Esophagus mucosa (tissue), 1 donor: ENCODE results near the gene RGL4. TPM values are rescaled to one million over a fixed set of nuclear protein-coding genes. Genes with fewer than 3 reads are reported as not detected.

Experiments used
- ATAC-seq: fragments of 200-7000 bp; cut with Tn5 transposase; one replicate; pipeline ENCODE4 v1.9.1; 2020
- total RNA-seq: library from RNA; stranded (reverse); gene quantifications from one replicate; pipeline ENCODE4 v1.2.4, GENCODE V29; 2023
- donor health status: DM: yes; HTN: yes; CAD: no.

The RGL4 gene
- total RNA-seq, 1 donor from 2014 or later = not detected

DNA sequence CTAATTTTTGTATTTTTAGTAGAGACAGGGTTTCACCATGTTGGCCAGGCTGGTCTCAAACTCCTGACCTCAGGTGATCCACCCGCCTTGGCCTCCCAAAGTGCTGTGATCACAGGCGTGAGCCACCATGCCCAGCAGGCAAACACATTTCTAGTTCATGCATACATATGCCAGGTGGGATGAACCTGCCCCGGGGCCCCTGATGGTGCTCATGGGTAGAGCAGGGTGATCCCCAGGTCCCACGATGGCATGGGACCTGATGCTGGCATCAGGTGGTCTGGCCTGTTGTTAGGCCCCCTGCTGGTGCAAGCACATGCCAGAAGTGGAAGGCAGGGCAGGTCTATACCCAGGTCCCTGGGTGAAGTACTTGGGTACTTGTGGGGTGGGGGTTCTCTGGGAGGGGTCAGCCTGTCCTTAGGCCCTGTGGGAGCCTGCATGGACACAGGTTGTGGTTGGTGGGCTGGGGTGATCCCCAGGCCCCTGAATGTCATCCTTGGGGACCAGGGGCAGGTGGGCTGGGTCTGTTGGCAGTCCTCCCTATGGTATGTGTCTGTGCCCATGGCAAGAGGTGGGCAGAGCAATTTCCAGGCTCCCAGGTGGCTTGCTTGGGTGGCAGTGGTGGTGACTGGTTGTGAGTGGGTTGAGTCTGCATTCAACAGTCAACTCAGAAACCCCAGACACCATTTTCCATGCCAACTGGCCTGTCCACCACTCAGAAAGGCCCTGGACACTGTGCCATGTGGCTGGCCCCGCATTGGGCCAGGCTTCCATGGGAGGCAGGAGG lies 9.6 kb upstream of the RGL4 start:
- ATAC-seq = no peak

DNA sequence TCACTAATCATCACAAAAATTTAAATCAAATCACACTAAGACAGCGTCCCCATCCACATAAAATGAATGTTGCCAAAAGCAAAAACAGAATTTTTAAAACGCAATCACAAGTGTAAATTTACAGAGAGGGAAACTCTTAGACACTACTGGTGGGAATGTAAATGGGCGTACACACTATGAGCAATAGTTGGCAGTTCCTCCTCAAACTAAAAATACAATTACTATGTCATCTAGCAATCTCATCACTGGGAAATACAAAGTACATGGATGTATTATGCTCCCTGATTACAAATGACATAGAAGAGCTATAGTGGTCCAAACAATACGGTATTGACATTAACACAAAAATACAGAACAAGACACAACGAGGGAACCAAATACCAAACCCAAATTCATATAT lies 8.7 kb upstream of the RGL4 start:
- no peak for ATAC-seq

DNA sequence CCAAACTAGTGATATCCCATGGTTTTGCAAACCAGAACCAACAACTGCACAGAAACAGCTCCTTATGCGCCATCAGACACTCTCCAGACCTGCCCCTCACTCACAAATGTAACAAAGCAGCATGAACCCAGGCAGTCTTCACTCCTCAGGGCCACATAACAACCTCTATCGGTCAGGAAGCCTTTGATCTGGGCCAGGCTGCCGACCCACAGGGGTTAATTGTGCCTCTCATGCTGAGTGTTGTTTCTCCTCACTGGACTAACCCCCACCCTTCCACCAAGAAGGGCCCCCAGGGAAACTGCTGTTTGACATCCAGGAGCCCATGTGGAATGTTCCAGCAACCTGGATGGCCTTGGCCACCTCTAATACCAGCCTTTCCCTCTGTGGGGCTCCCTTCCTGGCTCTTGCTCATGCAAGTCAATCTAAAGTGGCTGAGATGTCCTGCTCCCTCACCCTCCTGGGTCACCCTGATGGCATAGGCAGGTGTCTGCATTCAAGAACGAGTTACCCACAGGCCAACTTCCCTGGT lies 7.9 kb upstream of the RGL4 start:
- ATAC-seq = no peak

DNA sequence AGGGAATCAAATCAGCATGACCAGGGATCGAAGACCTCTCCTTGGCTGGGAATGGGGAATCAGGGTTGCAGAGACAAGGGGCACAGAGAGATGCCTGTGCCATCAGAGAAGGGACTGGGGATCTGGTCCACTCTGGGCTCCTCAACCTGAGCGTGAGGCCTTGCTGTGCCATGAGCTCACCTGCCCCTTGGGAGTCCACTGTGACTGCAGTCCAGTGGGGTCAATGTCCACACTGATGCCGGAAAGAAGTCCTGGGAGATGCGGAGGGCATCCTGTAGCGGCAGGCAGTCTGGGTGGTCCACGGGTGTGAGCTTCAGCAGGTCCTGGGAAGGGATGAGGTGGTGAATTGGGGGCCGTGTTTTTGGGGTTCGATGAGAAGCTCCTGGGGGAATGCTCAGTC lies 7.3 kb upstream of the RGL4 start:
- ATAC-seq = no peak

DNA sequence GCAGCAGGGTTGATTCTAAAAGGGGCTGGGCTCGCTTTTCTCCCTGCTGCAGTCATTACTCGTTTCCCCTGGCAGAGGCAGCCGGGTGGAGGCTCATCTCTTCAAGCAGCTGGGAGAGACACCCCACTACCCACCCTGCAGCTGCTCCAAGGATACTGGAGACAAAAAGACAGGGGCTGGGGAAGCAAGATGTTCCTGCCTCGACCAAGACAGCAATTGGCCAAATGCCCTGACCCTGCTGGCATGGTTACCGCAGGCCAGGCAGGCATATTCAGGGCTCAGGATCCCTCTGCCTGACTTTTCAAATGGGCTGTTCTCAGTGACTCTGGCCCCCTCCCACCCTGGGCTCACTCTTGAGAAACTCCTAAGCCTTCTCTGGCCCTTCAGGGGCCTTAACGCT lies 6.8 kb upstream of the RGL4 start:
- ATAC-seq = no peak

DNA sequence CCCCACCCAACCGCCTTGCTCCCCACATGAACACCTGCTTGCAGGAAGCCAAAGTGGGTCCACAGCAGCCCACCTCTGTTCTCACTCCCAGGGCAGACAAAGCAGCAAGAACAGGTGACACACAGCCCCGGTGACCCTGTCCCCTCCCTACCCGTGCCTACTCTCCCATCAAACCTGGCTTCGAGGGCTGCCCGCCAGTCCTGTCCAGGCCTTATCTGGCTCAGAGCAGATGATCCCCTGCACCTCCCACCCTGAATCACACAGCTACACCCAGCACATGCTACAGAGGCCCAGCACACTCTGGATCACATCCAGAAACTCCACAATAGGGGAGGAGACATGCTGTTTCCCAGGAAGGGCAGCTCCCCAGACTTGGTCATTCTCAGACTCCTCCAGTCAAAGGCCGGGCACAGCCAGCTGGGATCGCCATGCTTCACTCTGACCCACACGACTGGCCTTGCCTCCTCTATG lies 6.2 kb upstream of the RGL4 start:
- no peak for ATAC-seq

DNA sequence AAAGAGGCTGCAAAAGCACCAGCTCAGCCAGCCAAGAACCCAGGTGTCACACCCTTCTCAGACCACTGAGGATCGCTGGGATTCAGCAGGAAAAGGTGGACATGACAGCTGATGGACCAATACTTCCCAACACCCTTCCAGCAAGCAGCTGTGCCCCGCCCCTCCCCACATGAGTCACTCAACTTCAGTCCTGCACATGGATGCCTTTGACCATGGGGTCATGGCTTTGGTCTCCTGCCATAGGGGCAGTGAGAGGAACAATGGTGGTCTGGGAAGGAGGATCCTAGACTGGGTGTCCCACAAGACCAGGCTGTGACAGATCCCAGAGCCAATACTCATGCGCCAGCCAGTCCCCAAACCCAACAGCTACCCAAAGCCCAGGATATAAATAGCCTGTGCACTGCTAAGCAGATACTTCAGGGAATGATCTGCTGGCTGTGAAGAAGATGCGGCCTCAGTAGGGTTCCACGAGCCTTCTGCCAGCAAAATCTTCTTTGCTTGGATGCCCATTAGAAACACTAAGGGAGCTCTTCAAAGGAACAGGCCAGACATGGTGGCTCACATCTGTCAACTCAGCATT lies 5.5 kb upstream of the RGL4 start:
- no peak for ATAC-seq

DNA sequence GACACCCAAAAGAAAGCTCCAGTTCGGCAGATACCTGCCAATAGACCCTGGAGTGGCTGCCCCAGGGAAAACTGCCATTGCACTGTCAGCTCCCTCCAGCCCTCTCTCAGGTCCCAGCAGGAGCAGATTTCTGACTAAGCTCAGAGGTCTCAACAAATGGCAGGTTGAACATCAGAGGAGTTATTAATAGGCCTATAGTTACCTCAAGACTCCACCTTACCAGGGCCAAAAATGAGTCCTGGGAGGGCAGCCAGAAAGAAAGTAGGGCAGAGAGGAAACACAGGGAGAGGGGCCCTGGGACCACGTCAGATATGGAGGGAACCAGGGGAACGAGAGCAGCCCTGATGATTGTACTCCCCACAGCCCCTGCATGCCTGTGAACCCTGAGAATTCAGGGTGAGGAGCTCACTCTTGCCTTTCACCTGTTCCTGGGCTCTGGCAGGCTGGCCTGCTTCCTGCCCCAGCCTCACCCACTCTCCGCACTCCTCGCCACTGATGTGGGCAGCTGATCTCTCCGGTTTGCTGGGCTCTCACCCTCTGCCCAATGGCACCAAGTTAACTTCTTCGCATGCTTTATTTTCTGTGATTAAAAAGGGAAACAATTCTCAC lies 4.3 kb upstream of the RGL4 start:
- ATAC-seq = no peak

DNA sequence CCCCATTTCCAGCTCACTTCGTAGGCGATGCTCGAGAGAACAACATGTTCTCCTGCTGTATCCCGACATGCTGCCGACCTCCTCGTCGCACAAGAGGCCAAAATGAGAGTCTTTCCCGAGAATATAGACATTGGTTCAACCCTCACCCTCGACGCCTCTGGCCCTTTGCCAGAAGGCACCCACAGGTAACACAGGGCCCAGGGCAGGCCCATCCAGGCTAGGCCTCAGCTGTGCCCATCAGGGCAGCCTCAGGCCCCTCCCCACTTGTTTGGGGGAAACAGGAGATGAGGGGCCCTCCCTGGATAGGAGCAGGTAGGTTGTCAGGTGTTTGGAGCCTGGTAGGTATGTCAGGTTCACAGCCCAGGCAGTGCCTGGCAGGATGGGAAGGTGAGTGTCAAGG lies 2.7 kb upstream of the RGL4 start:
- no peak for ATAC-seq

DNA sequence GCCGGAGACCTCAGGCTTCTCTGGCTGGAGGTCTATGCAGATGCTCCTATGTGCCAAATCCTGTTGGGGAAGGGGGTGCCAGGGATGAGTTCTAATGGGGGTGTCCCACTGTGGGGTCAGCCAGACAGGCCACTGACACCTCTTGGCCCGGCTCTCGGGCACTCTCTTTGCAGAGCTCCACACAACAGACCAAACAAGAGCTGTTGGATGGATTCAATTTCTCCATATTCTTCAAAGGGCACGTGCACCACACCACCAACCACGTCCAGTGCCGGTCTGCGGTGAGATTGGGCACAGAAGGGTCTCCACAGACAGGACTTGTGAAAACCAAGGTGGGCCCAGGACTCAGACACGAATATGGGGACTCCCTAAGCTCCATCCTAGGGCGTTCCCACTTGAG lies 2.2 kb upstream of the RGL4 start:
- no peak for ATAC-seq

DNA sequence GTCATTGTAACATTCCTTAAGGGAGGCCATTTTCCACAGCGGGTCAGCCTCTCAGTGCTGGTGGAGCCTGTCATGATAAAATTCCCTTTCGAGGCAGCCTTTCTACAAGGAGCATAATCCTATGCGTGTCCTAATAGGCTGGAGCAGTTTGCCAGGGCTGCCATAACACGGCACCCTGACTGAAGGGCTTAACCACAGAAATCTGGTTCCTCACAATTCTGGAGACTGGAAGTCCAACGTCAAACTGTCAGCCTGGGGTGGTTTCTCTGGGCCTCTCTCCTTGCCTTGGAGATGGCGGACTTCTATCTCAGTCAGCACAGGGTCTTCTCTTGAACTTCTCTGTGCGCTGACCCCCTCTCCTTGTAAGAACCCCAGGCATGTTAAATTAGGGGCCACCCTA lies 1.4 kb upstream of the RGL4 start:
- no peak for ATAC-seq

DNA sequence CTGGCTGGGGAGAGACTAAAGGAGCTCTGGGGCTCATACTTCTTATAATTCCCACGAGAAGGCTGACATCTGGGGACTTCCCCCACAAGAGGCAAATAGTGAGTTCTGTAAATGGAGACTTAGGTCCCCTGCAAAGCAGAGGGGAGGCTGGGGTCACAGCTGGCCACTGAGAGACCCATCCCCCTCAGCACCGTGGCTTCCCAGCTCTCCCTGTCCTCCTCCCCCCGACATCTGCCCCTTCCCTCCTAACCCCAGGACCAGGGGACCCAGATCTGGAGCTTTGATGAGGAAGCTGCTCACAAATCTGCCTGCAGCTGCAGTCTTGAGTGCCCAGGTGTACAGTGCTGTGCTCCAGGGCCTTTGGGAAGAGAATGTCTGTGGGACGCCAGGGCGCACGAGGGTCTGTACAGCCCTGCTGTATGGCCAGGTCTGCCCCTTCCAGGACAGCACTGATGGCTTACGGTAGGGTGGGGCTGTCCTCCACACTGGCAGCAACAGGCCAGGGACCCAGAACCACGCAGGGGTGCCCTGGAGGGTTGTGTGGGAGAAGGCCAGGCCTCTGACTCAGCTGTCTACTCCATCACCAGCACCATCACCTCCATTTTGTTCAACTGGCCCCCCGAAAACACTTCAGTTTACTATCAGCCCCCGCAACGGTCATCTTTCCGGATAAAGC lies 1.1 kb downstream of the RGL4 start:
- ATAC-seq = no peak

DNA sequence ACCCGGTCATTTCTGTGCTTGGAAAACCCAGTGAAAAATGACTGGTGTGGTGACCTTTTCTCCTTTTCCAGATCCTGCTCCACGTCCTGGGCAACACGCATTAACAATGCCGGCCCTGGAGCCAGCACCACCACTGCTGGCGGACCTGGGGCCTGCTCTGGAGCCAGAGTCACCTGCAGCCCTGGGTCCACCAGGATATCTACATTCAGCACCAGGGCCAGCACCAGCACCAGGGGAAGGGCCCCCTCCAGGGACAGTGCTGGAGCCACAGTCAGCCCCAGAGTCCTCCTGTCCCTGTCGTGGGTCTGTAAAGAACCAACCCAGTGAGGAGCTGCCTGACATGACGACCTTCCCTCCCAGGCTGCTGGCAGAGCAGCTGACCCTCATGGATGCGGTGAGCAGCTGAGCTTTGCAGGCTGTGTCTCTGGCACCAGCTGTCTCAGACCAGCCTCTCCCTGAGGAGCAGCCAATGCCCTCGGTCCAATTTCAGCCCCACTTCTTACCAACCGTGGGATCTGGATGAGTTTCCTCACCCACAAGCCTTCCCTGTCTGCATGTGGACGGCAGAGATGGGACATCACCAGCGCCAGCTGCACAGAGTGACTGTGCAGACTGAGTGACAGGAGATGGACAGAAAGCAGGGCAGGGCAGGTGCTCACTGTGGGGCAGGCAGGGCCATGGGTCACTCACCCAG lies 1.9 kb downstream of the RGL4 start:
- ATAC-seq = no peak

DNA sequence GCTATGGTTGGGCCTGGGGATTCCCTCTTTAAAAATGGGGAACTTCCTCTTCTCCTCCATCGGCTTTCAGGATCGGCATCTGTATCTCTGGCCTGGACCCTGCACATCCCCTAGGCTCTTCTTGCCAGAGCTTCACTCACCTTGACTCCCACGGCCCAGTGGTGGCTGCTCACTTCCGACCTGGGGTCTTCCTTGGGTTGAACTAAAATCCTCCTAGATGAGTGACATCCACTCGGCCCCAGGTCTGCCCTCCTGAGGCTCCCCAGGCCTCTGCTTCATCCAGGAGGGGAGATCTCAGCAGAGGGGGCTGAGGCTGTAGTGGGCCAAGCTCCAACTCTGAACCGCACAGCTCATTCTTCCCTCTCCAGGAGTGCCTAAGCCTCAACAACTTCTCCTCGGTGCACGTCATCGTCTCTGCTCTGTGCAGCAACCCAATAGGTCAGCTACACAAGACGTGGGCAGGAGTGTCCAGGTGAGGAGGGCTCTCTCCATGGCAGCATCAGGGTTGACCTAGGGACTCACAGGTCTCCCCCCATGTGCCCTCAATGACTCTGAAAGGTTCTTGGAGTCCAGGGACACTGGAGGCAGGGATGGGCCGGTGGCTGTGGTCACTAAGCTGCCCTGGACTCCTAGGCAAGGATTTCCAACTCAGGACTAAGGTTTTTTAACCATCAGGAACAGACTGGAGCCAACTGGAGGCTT lies 3.3 kb downstream of the RGL4 start:
- no peak for ATAC-seq

DNA sequence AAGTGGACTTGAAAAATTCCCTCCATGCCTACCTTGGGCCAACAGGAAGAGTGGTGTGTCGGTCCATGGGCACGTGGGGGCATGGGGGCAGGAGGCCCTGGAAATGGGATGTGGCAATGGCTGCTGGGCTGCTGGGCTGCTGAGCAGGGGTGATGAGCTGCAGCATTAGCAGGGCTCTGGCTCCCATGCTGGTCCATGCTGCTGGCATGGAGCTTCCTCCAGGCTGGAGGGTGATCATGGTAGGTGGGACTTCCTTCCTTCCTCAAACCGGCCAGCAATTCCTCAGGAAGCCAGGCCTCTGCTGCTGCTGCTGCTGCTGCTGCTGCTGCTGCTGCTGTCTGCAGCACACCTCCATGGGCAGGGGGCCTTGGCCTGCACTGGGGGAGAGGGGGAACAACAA lies 4.3 kb downstream of the RGL4 start:
- ATAC-seq = no peak

DNA sequence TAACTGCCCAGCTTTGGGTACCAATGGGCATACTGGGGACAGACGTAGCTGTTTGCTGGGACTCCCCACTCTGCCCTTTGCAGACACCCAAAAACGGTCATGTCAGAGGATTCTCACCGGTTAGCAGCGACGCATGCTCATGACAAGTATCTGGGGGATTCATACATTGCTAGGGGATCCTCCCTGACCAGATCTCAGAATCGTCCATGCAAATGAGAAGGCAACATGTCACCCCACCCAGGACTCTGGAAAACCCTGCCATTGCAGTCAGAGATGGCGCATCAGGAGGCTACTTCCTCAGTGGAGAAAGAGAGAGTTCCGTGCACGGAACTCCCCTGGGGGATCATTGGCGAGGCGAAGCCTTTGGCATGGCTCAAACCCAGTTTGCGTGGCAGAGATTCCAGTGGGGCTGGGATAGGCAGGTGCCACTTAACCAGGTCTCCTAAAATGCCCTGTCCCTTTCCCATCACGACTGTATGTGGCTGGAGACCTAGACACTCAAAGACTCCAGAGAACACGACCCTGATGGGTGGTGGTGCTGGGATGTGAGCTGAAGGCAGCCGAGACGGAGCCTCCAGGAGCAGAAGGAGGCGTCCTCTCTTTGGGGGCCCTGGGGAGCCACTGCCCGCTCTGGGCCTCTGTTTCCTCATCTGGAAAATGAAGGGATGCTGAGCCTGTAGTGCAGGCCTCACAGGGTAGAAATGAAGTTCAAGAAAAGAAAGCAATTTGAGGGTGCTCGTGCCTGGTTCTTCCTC lies 4.9 kb downstream of the RGL4 start:
- no peak for ATAC-seq

DNA sequence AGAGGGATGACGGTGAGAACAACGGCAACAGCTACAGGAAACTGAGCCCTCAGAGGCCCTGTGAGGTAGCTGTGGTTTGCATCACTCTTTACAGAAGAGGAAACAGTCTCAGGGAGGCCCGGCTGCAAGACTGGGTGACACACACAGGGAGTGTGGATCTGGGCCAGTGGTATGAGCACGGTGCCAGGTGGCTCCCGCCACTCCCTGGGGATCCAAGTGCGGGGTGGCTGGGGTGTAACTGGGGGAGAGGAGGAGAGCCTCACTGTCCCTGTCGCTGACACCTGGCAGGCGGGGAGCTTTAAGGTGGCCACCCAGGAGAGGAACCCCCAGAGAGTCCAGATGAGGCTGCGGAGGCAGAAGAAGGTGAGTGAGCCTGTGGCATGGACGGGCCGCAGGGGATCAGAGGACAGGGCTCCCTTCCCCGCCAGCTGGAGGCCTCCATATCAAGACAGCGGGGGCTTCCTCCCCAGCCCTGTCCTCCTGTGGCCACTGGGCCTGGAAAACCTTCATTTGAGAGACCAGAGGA lies 5.6 kb downstream of the RGL4 start:
- ATAC-seq = peak; percentile 66

DNA sequence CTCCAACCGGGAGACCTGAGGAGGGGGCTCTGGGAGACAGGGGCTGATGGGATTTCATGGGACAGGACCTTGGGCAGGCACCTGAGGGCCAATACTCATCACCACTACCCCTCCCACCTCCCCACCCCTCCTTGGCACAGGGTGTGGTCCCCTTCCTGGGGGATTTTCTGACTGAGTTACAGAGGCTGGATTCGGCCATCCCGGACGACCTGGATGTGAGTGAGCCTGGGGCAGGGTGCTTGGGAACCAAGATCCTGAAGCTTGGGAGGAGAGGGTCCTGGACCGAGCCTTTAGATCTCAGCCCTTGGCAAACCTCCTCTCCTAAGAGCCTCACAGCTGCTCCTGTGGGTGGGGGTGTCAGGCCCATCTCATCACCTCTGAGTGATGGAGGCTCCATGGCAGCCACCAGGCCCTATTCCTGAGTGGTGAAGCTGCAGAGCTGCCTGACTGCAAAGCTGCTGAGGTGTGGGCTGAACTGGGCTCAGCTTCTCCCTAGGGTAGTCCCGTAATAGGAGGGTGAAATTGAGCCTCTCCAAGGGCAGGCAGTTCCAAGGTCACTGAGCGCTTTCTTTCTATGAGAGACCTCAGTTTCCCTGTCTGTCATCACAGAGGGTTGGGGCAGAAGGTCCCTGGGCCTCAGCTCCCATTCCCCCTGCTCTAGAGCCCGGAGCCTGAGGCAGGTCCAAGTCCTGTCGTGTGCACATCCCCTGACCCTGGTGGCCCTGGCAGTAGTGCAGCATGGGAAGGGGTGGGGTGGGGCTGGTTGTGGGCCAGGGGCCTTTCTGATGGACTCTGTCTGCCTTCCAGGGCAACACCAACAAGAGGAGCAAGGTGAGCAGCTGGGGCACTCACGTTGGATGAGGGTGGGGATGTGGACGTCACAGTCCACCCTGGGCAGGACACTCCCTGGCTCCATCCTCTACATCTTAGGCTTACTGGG lies 6.5 kb downstream of the RGL4 start:
- peak; percentile 4 for ATAC-seq

DNA sequence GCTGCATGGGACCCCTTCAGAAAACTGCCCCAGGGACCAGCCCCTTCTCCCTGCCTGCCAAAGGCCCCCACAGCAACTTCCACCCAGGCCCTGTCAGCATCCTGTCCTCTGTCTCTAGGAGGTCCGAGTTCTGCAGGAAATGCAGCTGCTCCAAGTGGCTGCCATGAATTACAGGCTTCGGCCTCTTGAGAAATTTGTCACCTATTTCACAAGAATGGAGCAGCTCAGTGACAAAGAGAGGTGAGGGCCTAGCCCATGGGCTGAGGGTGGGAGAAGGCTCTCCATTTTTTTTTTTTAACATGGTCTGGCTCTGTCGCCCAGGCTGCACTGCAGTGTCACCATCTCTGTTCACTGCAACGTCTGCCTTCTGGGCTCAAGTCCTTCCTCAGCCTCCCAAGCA lies 7.3 kb downstream of the RGL4 start:
- no peak for ATAC-seq
